HAP-1 (cell line): ENCODE measurements around the gene SLC19A1.
"Not testable (repeated sequence)": the region's sequence is repeated elsewhere in the genome, so short reads cannot be mapped to it uniquely, and the experiment has no call there.

ENCODE experiments used
- DNase-seq, 2 experiments: peaks; one replicate each; pipeline ENCODE4 v3.0.0-alpha.2; 2016 to 2020; ENCODE audit warnings: low spot score in 2 of 2
- H3K27me3 ChIP-seq: fragments of 250-450 bp; sonication (Bioruptor Pico); 2 replicates; pipeline ENCODE4 v1.5.1; 2020; ENCODE audit warnings: low read depth, mild to moderate bottlenecking, moderate library complexity
- H3K36me3 ChIP-seq: fragments of 250-450 bp; sonication (Bioruptor Pico); replicated peaks from 2 replicates; pipeline ENCODE4 v1.5.1; 2020; ENCODE audit warnings: mild to moderate bottlenecking
- H3K4me1 ChIP-seq: fragments of 250-450 bp; sonication (Bioruptor Pico); 2 replicates; pipeline ENCODE4 v1.5.1; 2020; ENCODE audit warnings: mild to moderate bottlenecking
- H3K4me3 ChIP-seq: fragments of 250-450 bp; sonication (Bioruptor Pico); 2 replicates; pipeline ENCODE4 v1.5.1; 2020; ENCODE audit warnings: mild to moderate bottlenecking, moderate library complexity
- H3K9me3 ChIP-seq: fragments of 250-450 bp; sonication (Bioruptor Pico); 2 replicates; pipeline ENCODE4 v1.5.1; 2020; ENCODE audit warnings: mild to moderate bottlenecking, moderate library complexity
- in situ Hi-C: fragments of 300-500 bp; cut with MboI; formaldehyde crosslinking; loops from 3 replicates; pipeline ENCODE4 v1.14.3; 2020; ENCODE audit warnings: low sequenced_read_pairs, inconsistent platforms, mixed read lengths

The SLC19A1 gene

GRCh38 chr21:45505416-45506021, 36.7 kb downstream of the SLC19A1 start:
- in situ Hi-C loops: no loop called here
- Histone ChIP-seq H3K4me1 (no peaks in the 10 kb centered on the region), H3K9me3 (no peaks in the 10 kb centered on the region), H3K27me3 (no peaks in the 10 kb centered on the region), H3K36me3 (no peaks in the 10 kb centered on the region), H3K4me3 (no peak overlapping the region)
- no peak for DNase-seq

- Histone ChIP-seq H3K4me1 (no peaks in the 10 kb centered on the region), H3K9me3 (no peaks in the 10 kb centered on the region), H3K4me3 (no peak overlapping the region), H3K27me3 (no peaks in the 10 kb centered on the region), H3K36me3 (no peaks in the 10 kb centered on the region)
- in situ Hi-C loops: no loop called here
- DNase-seq: no peak
Observed at GRCh38 chr21:45504516-45505415, 37.5 kb downstream of the SLC19A1 start.

- Histone ChIP-seq H3K4me3 (no peak overlapping the region), H3K36me3 (no peaks in the 10 kb centered on the region), H3K9me3 (no peaks in the 10 kb centered on the region), H3K27me3 (no peaks in the 10 kb centered on the region), H3K4me1 (no peaks in the 10 kb centered on the region)
- in situ Hi-C loops: no loop called here
- DNase-seq: no peak
Observed at GRCh38 chr21:45504021-45504515, 38.2 kb downstream of the SLC19A1 start.

- H3K27me3 ChIP-seq, H3K36me3 ChIP-seq, H3K9me3 ChIP-seq, DNase-seq, H3K4me1 ChIP-seq, in situ Hi-C loops, H3K4me3 ChIP-seq: not testable (repeated sequence)
Observed at GRCh38 chr21:45503226-45503625, 39.0 kb downstream of the SLC19A1 start.

GRCh38 chr21:45502600-45502999, 39.6 kb downstream of the SLC19A1 start:
- no peaks in the 10 kb centered on the region for H3K4me1 ChIP-seq
- no peak overlapping the region for H3K4me3 ChIP-seq
- in situ Hi-C loops: no loop called here
- peaks cover under 1% of the 10 kb centered on the region; the same call in 1 of the 2 replicates for H3K36me3 ChIP-seq
- no peaks in the 10 kb centered on the region for H3K9me3 ChIP-seq
- no peaks in the 10 kb centered on the region for H3K27me3 ChIP-seq
- DNase-seq: no peak

- Histone ChIP-seq H3K4me3 (no peak overlapping the region), H3K9me3 (no peaks in the 10 kb centered on the region), H3K27me3 (no peaks in the 10 kb centered on the region), H3K4me1 (no peaks in the 10 kb centered on the region), H3K36me3 (peaks cover 7% of the 10 kb centered on the region)
- no peak for DNase-seq
- in situ Hi-C loops: no loop called here
Observed at GRCh38 chr21:45502006-45502345, 40.3 kb downstream of the SLC19A1 start.

- H3K9me3 ChIP-seq, in situ Hi-C loops, H3K27me3 ChIP-seq, H3K4me1 ChIP-seq, DNase-seq, H3K4me3 ChIP-seq, H3K36me3 ChIP-seq: not testable (repeated sequence)
Observed at GRCh38 chr21:45501081-45502005, 40.9 kb downstream of the SLC19A1 start.

GRCh38 chr21:45499970-45500577, 42.2 kb downstream of the SLC19A1 start:
- in situ Hi-C loops: no loop called here
- Histone ChIP-seq H3K4me3 (no peak overlapping the region), H3K4me1 (no peaks in the 10 kb centered on the region), H3K27me3 (no peaks in the 10 kb centered on the region), H3K9me3 (no peaks in the 10 kb centered on the region), H3K36me3 (peaks cover 12% of the 10 kb centered on the region)
- DNase-seq: no peak

GRCh38 chr21:45499201-45499750, 43.0 kb downstream of the SLC19A1 start:
- DNase-seq: no peak
- Histone ChIP-seq H3K27me3 (no peaks in the 10 kb centered on the region), H3K4me1 (no peaks in the 10 kb centered on the region), H3K36me3 (peaks cover 12% of the 10 kb centered on the region), H3K4me3 (no peak overlapping the region), H3K9me3 (no peaks in the 10 kb centered on the region)
- in situ Hi-C loops: no loop called here

GRCh38 chr21:45498646-45499000, 43.6 kb downstream of the SLC19A1 start:
- H3K36me3 ChIP-seq: peaks cover 12% of the 10 kb centered on the region
- no peak overlapping the region for H3K4me3 ChIP-seq
- DNase-seq: no peak
- no peaks in the 10 kb centered on the region for H3K27me3 ChIP-seq
- in situ Hi-C loops: no loop called here
- H3K9me3 ChIP-seq: no peaks in the 10 kb centered on the region
- no peaks in the 10 kb centered on the region for H3K4me1 ChIP-seq

- no peak overlapping the region for H3K4me3 ChIP-seq
- DNase-seq: no peak
- in situ Hi-C loops: no loop called here
- H3K9me3 ChIP-seq: no peaks in the 10 kb centered on the region
- no peaks in the 10 kb centered on the region for H3K4me1 ChIP-seq
- H3K27me3 ChIP-seq: no peaks in the 10 kb centered on the region
- peaks cover 12% of the 10 kb centered on the region for H3K36me3 ChIP-seq
Observed at GRCh38 chr21:45497846-45498645, 44.2 kb downstream of the SLC19A1 start.

GRCh38 chr21:45496968-45497845, 45.0 kb downstream of the SLC19A1 start:
- no peaks in the 10 kb centered on the region for H3K27me3 ChIP-seq
- H3K36me3 ChIP-seq: peaks cover 12% of the 10 kb centered on the region
- no peak for DNase-seq
- no peaks in the 10 kb centered on the region for H3K9me3 ChIP-seq
- H3K4me1 ChIP-seq: no peaks in the 10 kb centered on the region
- in situ Hi-C loops: no loop called here
- no peak overlapping the region for H3K4me3 ChIP-seq
